HepG2 (cell line): Measurements from ENCODE around the gene FGF21. TPM values are rescaled to one million over a fixed set of nuclear protein-coding genes. Genes with fewer than 3 reads are reported as not detected.

ENCODE experiments used
- ADNP ChIP-seq: sonication (generic); formaldehyde crosslinking; IDR thresholded peaks from 2 replicates; pipeline ENCODE4 v1.4.0; 2020; ENCODE audit warnings: missing genetic modification reagents
- ARNT ChIP-seq: fragments of 450-650 bp; IDR thresholded peaks from 2 replicates; pipeline ENCODE4 v1.6.1; 2017
- FLYWCH1 ChIP-seq: sonication (generic); formaldehyde crosslinking; IDR thresholded peaks from 2 replicates; pipeline ENCODE4 v1.8.1; 2023; ENCODE audit warnings: mild to moderate bottlenecking, missing genetic modification reagents
- FOXK1 ChIP-seq: sonication (generic); formaldehyde crosslinking; IDR thresholded peaks from 2 replicates; pipeline ENCODE4 v1.4.0; 2020; ENCODE audit warnings: low read depth, missing genetic modification reagents, borderline replicate concordance
- GABPB1 ChIP-seq: IDR thresholded peaks from 2 replicates; pipeline ENCODE4 v1.6.1; 2016; ENCODE audit warnings: mild to moderate bottlenecking, missing genetic modification reagents, moderate library complexity, missing compliant biosample characterization
- GATAD2A ChIP-seq: IDR thresholded peaks from 2 replicates; pipeline ENCODE4 v1.6.1; 2016
- MAFK ChIP-seq, 2 experiments: IDR thresholded peaks in 1 of 2; conservative IDR thresholded peaks in 1 of 2; 2 replicates each; pipeline ENCODE4 v1.6.1; 2011; ENCODE audit warnings: improper control_type of control experiment in 2 of 2, low read length in 2 of 2
- NR2F1 ChIP-seq, 2 experiments: fragments of 450-650 bp in 1 of 2; formaldehyde crosslinking in 1 of 2; IDR thresholded peaks; 2 replicates each; pipeline versions ENCODE4 v1.5.0 to v1.6.1; 2016 to 2020; ENCODE audit warnings: mild to moderate bottlenecking in 1 of 2, missing compliant biosample characterization in 1 of 2, missing genetic modification reagents in 1 of 2, moderate library complexity in 1 of 2
- PLRG1 ChIP-seq: fragments of 450-650 bp; conservative IDR thresholded peaks from 2 replicates; pipeline ENCODE4 v1.6.1; 2016
- RFX5 ChIP-seq: IDR thresholded peaks from 2 replicates; pipeline ENCODE4 v1.6.1; 2011; ENCODE audit warnings: low read depth, low read length, improper control_type of control experiment
- SNAI1 ChIP-seq: sonication (generic); formaldehyde crosslinking; IDR thresholded peaks from 2 replicates; pipeline ENCODE4 v1.5.0; 2020; ENCODE audit warnings: mild to moderate bottlenecking, missing genetic modification reagents, borderline replicate concordance
- SOX6 ChIP-seq, 2 experiments: fragments of 450-650 bp in 1 of 2; sonication (generic) in 1 of 2; formaldehyde crosslinking in 1 of 2; IDR thresholded peaks; 2 replicates each; pipeline versions ENCODE4 v1.4.0 to v1.6.1; 2017 to 2020; ENCODE audit warnings: antibody characterized with exemption in 1 of 2, mild to moderate bottlenecking in 1 of 2, missing genetic modification reagents in 1 of 2
- THAP11 ChIP-seq: IDR thresholded peaks from 2 replicates; pipeline ENCODE4 v1.6.1; 2016; ENCODE audit warnings: missing biosample characterization, missing genetic modification reagents
- ZBTB20 ChIP-seq: sonication (generic); formaldehyde crosslinking; IDR thresholded peaks from 2 replicates; pipeline ENCODE4 v1.8.1; 2023; ENCODE audit warnings: missing genetic modification reagents, low read depth, mild to moderate bottlenecking, borderline replicate concordance
- ZNF337 ChIP-seq: sonication (generic); formaldehyde crosslinking; IDR thresholded peaks from 2 replicates; pipeline ENCODE4 v1.5.1; 2020; ENCODE audit warnings: missing genetic modification reagents, low read depth, mild to moderate bottlenecking, borderline replicate concordance
- ZNF382 ChIP-seq: sonication (generic); formaldehyde crosslinking; IDR thresholded peaks from 2 replicates; pipeline ENCODE4 v1.5.0; 2020; ENCODE audit warnings: missing genetic modification reagents, mild to moderate bottlenecking, borderline replicate concordance
- ZNF598 ChIP-seq: sonication (generic); formaldehyde crosslinking; IDR thresholded peaks from 2 replicates; pipeline ENCODE4 v1.5.1; 2020; ENCODE audit warnings: mild to moderate bottlenecking, missing genetic modification reagents, borderline replicate concordance
- ZNF780A ChIP-seq: sonication (generic); formaldehyde crosslinking; IDR thresholded peaks from 2 replicates; pipeline ENCODE4 v1.8.0; 2022; ENCODE audit warnings: mild to moderate bottlenecking, missing genetic modification reagents, moderate library complexity
- polyA plus RNA-seq, 8 experiments: library from polyadenylated mRNA; depleted of rRNA in 3 of 8; stranded (reverse) in 7 of 8; unstranded in 1 of 8; fragments of >200 nt; fragmentation: Illumina TruSeq in 4 of 8; extraction: Trizol in 4 of 8; gene quantifications; 2 replicates each; pipeline versions ENCODE4 v1.2.1 to v1.2.3, GENCODE V29; 2011 to 2016; ENCODE audit warnings: low read depth in 4 of 8, missing spikeins in 1 of 8, mixed read lengths in 1 of 8; ENCODE audit not compliant: insufficient read depth in 1 of 8
- total RNA-seq, 5 experiments: library from RNA; depleted of rRNA; stranded (reverse); fragments of >200 nt; fragmentation: Illumina TruSeq; extraction: Trizol; gene quantifications; 2 replicates each; pipeline ENCODE4 v1.2.3, GENCODE V29; 2016; ENCODE audit warnings: low read depth in 1 of 5
- TF ChIP-seq, protein P1 (sequence below): sonication (generic); formaldehyde crosslinking; IDR thresholded peaks from 2 replicates; pipeline ENCODE4 v1.8.0; 2023; ENCODE audit warnings: mild to moderate bottlenecking, missing genetic modification reagents
- TF ChIP-seq, protein P2 (sequence below): sonication (generic); formaldehyde crosslinking; IDR thresholded peaks from 2 replicates; pipeline ENCODE4 v1.5.0; 2020; ENCODE audit warnings: mild to moderate bottlenecking, missing genetic modification reagents, borderline replicate concordance
- TF ChIP-seq, protein P3 (sequence below): sonication (generic); formaldehyde crosslinking; IDR thresholded peaks from 2 replicates; pipeline ENCODE4 v1.8.1; 2023; ENCODE audit warnings: mild to moderate bottlenecking, moderate library complexity, missing genetic modification reagents

The FGF21 gene
- total and polyA plus RNA-seq, 2 of the 13 experiments (the other 11 are each of a cell fraction or from before 2014, with no cell fraction given) = 0.17 TPM; not detected in 1

- TF ChIP-seq, protein P1, sequence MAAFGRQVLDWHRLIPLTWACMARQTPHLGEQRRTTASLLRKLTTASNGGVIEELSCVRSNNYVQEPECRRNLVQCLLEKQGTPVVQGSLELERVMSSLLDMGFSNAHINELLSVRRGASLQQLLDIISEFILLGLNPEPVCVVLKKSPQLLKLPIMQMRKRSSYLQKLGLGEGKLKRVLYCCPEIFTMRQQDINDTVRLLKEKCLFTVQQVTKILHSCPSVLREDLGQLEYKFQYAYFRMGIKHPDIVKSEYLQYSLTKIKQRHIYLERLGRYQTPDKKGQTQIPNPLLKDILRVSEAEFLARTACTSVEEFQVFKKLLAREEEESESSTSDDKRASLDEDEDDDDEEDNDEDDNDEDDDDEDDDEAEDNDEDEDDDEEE = no peak
- no peak for TF ChIP-seq FLYWCH1 (CRISPR knock-in tag)
- no peak for TF ChIP-seq SNAI1
- peak; percentile 76 for TF ChIP-seq GATAD2A (CRISPR knock-in tag)
- no peak for TF ChIP-seq PLRG1
- TF ChIP-seq RFX5 = no peak
- no peak for TF ChIP-seq ARNT
- peak; percentile 87 for TF ChIP-seq THAP11
- TF ChIP-seq MAFK (conservative IDR thresholded peaks at IDR 0.05 in 1 of 2, IDR thresholded peaks at IDR 0.05 in 1 of 2; ENCODE audit: low read length in 2 of 2) = no peak
- TF ChIP-seq, protein P2, sequence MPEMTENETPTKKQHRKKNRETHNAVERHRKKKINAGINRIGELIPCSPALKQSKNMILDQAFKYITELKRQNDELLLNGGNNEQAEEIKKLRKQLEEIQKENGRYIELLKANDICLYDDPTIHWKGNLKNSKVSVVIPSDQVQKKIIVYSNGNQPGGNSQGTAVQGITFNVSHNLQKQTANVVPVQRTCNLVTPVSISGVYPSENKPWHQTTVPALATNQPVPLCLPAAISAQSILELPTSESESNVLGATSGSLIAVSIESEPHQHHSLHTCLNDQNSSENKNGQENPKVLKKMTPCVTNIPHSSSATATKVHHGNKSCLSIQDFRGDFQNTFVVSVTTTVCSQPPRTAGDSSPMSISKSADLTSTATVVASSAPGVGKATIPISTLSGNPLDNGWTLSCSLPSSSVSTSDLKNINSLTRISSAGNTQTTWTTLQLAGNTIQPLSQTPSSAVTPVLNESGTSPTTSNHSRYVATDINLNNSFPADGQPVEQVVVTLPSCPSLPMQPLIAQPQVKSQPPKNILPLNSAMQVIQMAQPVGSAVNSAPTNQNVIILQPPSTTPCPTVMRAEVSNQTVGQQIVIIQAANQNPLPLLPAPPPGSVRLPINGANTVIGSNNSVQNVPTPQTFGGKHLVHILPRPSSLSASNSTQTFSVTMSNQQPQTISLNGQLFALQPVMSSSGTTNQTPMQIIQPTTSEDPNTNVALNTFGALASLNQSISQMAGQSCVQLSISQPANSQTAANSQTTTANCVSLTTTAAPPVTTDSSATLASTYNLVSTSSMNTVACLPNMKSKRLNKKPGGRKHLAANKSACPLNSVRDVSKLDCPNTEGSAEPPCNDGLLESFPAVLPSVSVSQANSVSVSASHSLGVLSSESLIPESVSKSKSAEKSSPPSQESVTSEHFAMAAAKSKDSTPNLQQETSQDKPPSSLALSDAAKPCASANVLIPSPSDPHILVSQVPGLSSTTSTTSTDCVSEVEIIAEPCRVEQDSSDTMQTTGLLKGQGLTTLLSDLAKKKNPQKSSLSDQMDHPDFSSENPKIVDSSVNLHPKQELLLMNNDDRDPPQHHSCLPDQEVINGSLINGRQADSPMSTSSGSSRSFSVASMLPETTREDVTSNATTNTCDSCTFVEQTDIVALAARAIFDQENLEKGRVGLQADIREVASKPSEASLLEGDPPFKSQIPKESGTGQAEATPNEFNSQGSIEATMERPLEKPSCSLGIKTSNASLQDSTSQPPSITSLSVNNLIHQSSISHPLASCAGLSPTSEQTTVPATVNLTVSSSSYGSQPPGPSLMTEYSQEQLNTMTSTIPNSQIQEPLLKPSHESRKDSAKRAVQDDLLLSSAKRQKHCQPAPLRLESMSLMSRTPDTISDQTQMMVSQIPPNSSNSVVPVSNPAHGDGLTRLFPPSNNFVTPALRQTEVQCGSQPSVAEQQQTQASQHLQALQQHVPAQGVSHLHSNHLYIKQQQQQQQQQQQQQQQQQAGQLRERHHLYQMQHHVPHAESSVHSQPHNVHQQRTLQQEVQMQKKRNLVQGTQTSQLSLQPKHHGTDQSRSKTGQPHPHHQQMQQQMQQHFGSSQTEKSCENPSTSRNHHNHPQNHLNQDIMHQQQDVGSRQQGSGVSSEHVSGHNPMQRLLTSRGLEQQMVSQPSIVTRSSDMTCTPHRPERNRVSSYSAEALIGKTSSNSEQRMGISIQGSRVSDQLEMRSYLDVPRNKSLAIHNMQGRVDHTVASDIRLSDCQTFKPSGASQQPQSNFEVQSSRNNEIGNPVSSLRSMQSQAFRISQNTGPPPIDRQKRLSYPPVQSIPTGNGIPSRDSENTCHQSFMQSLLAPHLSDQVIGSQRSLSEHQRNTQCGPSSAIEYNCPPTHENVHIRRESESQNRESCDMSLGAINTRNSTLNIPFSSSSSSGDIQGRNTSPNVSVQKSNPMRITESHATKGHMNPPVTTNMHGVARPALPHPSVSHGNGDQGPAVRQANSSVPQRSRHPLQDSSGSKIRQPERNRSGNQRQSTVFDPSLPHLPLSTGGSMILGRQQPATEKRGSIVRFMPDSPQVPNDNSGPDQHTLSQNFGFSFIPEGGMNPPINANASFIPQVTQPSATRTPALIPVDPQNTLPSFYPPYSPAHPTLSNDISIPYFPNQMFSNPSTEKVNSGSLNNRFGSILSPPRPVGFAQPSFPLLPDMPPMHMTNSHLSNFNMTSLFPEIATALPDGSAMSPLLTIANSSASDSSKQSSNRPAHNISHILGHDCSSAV (CRISPR knock-in tag) = no peak
- TF ChIP-seq ZBTB20 (CRISPR knock-in tag) = no peak
- TF ChIP-seq NR2F1 (CRISPR knock-in tag; IDR thresholded peaks at IDR 0.05) = no peak
- TF ChIP-seq GABPB1 (CRISPR knock-in tag) = peak; percentile 30; the same call in 1 of the 2 replicates
- no peak for TF ChIP-seq SOX6 (IDR thresholded peaks at IDR 0.05)
- TF ChIP-seq SOX6 (CRISPR knock-in tag; IDR thresholded peaks at IDR 0.05) = peak; percentile 44; the same call in 1 of the 2 replicates
- TF ChIP-seq ZNF598 (CRISPR knock-in tag) = no peak
- TF ChIP-seq, protein P3, sequence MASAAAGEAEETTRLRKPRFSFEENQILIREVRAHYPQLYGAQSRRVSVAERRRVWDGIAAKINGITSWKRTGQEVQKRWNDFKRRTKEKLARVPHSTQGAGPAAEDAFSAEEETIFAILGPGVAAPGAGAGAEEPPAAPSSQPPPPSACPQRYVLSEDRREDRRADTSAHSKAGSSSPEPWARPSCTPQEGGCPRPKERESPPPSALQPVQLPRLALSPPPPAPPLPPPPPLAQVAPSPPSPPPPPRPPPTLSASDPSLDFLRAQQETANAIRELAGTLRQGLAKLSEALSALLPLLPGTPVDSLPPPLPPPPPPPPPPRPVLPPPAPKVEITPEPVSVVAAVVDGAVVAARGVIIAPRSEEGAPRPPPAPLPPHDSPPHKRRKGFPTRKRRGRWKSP (CRISPR knock-in tag) = no peak; the same call in 1 of the 2 replicates
- TF ChIP-seq ZNF337 (CRISPR knock-in tag) = no peak
- TF ChIP-seq ZNF780A (CRISPR knock-in tag) = no peak
- TF ChIP-seq FOXK1 (CRISPR knock-in tag) = peak; percentile 35; the same call in 1 of the 2 replicates
- no peak for TF ChIP-seq ZNF382
- TF ChIP-seq ADNP (CRISPR knock-in tag) = no peak
Observed at GRCh38 chr19:48755084-48755641, at the start of gene FGF21 (continued).
